Gastrocnemius medialis (tissue), 4 donors: Measurements from ENCODE around the gene ST14. TPM values are rescaled to one million over a fixed set of nuclear protein-coding genes. Genes with fewer than 3 reads are reported as not detected.

ENCODE experiments used
- ATAC-seq, 2 donors: fragments of 150-250 bp; one replicate each; pipeline ENCODE4 v1.9.1; 2016
- DNase-seq, 2 donors: peaks; one replicate each; pipeline ENCODE4 v3.0.0-alpha.2; 2019
- H3K27ac ChIP-seq, 4 donors: fragments of 200-600 bp; sonication (generic); 1 replicate in 1 of 4; 2 replicates in 3 of 4; pipeline ENCODE4 v1.5.1; 2016 to 2018; ENCODE audit warnings: mild to moderate bottlenecking in 2 of 4, moderate library complexity in 1 of 4
- H3K27me3 ChIP-seq, 3 donors: fragments of 200-600 bp; sonication (generic) in 2 of 3; 1 replicate in 1 of 3; 2 replicates in 2 of 3; pipeline versions ENCODE4 v1.5.1 to v1.6.0; 2016 to 2019; ENCODE audit warnings: mild to moderate bottlenecking in 1 of 3, moderate library complexity in 1 of 3
- H3K36me3 ChIP-seq, 2 donors: fragments of 200-600 bp; sonication (generic) in 1 of 2; one replicate each; pipeline ENCODE4 v1.5.1; 2017 to 2018
- H3K4me1 ChIP-seq, 2 donors: fragments of 200-600 bp; sonication (generic) in 1 of 2; one replicate each; pipeline ENCODE4 v1.5.1; 2016 to 2017; ENCODE audit warnings: mild to moderate bottlenecking in 2 of 2
- H3K4me3 ChIP-seq, 4 donors: fragments of 200-600 bp; sonication (generic) in 3 of 4; 1 replicate in 1 of 4; 2 replicates in 3 of 4; pipeline ENCODE4 v1.5.1; 2016 to 2019; ENCODE audit warnings: mild to moderate bottlenecking in 2 of 4
- H3K9me3 ChIP-seq, 3 donors: fragments of 200-600 bp; sonication (generic) in 2 of 3; 1 replicate in 1 of 3; 2 replicates in 2 of 3; pipeline ENCODE4 v1.5.1; 2016 to 2019
- CTCF ChIP-seq, 5 experiments: fragments of 450-650 bp in 3 of 5; fragments of 200-600 bp in 2 of 5; sonication (generic) in 2 of 5; IDR thresholded peaks in 4 of 5; conservative IDR thresholded peaks in 1 of 5; 1 replicate in 4 of 5; 2 replicates in 1 of 5; pipeline ENCODE4 v1.5.1; 2016 to 2019; ENCODE audit warnings: antibody characterized with exemption in 5 of 5, mild to moderate bottlenecking in 3 of 5, moderate library complexity in 3 of 5
- POLR2A ChIP-seq, 2 donors: fragments of 450-650 bp; IDR thresholded peaks; one replicate each; pipeline ENCODE4 v1.6.1; 2017; ENCODE audit warnings: antibody characterized with exemption in 2 of 2, mild to moderate bottlenecking in 2 of 2, moderate library complexity in 2 of 2
- in situ Hi-C, 4 donors: fragments of 200-750 bp; cut with MboI; loops; one replicate each; pipeline versions ENCODE4 v1.15.0 to v1.8.0; 2017; ENCODE audit warnings: low sequenced_read_pairs in 4 of 4
- intact Hi-C: fragments of 100-400 bp; cut with DNase I; formaldehyde crosslinking; loops from one replicate; pipeline ENCODE4 v1.15.1; 2023; ENCODE audit warnings: low total_unique reads
- total RNA-seq, 4 donors: library from RNA; depleted of rRNA; stranded (reverse); fragments of >200 nt; gene quantifications; one replicate each; pipeline versions ENCODE4 v1.1.0 to v1.2.3, GENCODE V29; 2016

ST14 gene
- total RNA-seq, 4 donors from 2014 or later = 0.20 to 2.2 (median 1.3) TPM

DNA sequence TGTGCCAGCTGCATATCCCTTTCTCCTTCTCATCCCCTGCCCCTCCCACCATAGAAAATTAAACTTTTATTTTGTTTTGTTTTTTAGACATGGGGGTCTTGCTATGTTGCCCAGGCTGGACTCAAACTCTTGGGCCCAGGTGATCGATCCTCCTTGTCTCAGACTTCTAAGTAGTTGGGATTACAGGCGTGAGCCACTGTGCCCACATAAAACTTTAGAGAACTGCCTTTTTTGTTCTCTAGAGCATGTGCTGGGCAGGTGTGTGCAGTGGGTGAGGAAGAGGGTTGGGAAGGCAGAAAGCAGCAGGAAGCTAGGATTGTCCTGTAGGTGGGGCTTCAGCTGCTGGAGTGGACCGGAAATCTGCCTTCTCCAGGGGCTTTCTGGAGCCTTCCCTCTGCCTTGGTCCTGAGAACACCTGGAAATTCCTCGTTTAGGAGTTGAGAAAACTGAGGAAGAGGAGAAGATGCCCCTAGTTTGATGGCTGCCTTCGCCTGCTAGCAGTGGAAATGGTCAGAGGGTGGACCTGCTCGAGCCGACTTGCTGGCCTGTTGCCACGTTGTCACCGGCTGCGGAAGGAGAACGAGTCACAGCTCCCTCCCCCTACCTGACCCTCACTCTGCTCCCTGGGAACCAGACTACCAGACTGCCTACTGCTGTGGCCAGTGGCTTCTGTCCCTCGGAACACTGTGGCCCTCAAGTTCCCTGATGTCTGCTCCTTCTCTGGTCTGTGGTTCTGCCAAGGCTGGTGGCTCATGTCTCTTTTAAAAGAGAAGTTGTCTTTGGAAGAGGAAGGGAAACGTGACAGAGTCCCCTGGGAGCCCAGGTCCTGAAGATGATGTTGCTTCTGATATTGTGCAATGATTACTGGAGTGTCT lies 4.0 kb downstream of the ST14 start:
- Histone ChIP-seq H3K36me3 (no peaks in the 10 kb centered on the region), H3K27ac (no peak overlapping the region), H3K4me1 (peaks cover 0 to 3% of the 10 kb centered on the region in 2 donors), H3K9me3 (no peaks in the 10 kb centered on the region), H3K4me3 (no peak overlapping the region), H3K27me3 (peaks cover 36 to 44% (median 39%) of the 10 kb centered on the region in 3 donors)
- in situ Hi-C loops (no loop called here), intact Hi-C loops (no loop called here)
- no peak for ATAC-seq
- DNase-seq = no peak
- TF ChIP-seq CTCF (IDR thresholded peaks at IDR 0.05 in 4 of 5, conservative IDR thresholded peaks at IDR 0.05 in 1 of 5) = no peak

DNA sequence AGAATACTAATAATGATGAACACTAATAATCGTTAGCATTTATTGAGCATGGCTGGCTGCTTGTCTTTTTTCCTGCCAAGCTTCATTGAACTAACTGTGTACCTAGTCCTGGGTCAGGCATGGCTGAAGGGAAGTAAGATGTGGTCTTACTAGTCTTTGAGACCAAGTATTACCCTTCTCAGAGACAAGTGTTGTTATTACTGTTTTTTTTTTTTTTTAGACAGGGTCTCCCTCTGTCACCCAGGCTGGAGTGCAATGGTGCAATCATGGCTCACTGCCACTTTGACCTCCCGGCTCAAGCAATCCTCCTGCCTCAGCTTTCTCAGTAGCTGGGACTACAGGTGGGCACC lies 4.6 kb downstream of the ST14 start:
- intact Hi-C loops (no loop called here), in situ Hi-C loops (no loop called here)
- DNase-seq (no peak), ATAC-seq (no peak)
- Histone ChIP-seq H3K27ac (no peak overlapping the region), H3K4me3 (no peak overlapping the region), H3K9me3 (no peaks in the 10 kb centered on the region), H3K27me3 (peaks cover 31 to 41% (median 35%) of the 10 kb centered on the region in 3 donors), H3K4me1 (peaks cover 0 to 3% of the 10 kb centered on the region in 2 donors), H3K36me3 (no peaks in the 10 kb centered on the region)
- no peak for TF ChIP-seq CTCF (IDR thresholded peaks at IDR 0.05 in 4 of 5, conservative IDR thresholded peaks at IDR 0.05 in 1 of 5)
- no peak for TF ChIP-seq POLR2A (IDR thresholded peaks at IDR 0.05)

DNA sequence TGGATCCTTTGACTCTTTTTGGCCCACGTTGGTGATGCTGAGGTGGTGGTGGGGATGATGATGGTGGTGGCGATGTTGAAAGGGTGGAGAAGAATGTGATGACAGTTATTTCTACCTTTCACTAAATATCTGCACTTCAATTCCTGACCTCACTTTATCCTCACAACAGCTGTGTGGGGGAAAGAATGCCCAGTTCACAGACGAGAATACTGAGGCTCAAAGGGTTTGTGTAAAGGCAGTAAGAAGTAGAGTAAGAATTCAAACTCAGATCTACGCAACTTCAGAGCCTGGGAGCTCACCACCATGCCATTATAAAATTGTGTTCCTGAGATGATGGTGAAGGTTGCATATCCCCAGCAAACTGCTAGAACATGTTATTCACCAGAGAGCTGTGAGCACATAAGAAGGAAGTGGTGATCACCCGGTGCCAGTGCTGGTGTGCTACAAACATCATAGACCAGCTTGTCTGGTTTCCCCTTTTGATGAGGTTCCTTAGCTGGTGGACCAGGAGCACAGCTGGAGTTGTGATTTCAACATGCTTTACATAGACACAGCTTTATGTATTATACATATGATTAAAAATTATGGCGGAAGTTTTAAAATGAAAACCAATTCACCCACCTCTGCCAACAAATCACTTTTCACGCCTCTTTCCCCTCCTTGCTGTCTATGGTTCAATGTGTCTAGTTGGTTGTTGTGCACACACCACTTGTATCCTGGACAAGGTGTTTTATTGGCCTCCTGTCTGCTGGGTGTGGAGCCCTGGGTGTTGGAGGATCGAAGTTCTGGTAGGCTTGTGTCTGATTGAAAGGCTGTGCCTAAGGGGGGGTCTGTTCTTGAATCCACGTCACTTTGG lies 6.2 kb downstream of the ST14 start:
- Histone ChIP-seq H3K27ac (no peak overlapping the region), H3K4me3 (no peak overlapping the region), H3K9me3 (no peaks in the 10 kb centered on the region), H3K36me3 (no peaks in the 10 kb centered on the region), H3K27me3 (peaks cover 19 to 32% (median 23%) of the 10 kb centered on the region in 3 donors), H3K4me1 (no peaks in the 10 kb centered on the region)
- in situ Hi-C loops = no loop called here
- DNase-seq (no peak), ATAC-seq (no peak)
- TF ChIP-seq POLR2A (IDR thresholded peaks at IDR 0.05) (no peak), CTCF (IDR thresholded peaks at IDR 0.05 in 4 of 5, conservative IDR thresholded peaks at IDR 0.05 in 1 of 5) (no peak)
- intact Hi-C loops = no loop called here

DNA sequence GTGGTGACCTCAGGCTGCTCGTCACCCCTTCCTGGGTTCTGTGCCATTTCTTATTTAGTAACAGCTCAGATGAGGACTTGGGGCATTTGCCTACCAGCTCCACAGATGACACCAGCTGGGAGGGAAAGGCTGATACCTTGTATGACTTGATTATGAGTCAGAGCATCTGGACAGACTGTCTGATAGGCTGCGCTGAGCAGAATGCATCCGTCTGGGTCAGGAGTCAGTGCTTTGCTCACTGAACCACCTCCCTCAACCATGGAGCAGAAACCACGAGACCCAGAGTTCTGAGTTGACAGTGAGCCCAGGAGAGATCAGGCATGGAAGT lies 6.8 kb downstream of the ST14 start:
- no peaks in the 10 kb centered on the region for H3K4me1 ChIP-seq
- no peak for TF ChIP-seq CTCF (IDR thresholded peaks at IDR 0.05 in 4 of 5, conservative IDR thresholded peaks at IDR 0.05 in 1 of 5)
- TF ChIP-seq POLR2A (IDR thresholded peaks at IDR 0.05) = no peak
- in situ Hi-C loops = no loop called here
- H3K4me3 ChIP-seq = no peak overlapping the region
- H3K27me3 ChIP-seq = peaks cover 13 to 29% (median 17%) of the 10 kb centered on the region in 3 donors
- intact Hi-C loops = no loop called here
- DNase-seq = no peak
- no peak overlapping the region for H3K27ac ChIP-seq
- no peaks in the 10 kb centered on the region for H3K36me3 ChIP-seq
- no peak for ATAC-seq
- no peaks in the 10 kb centered on the region for H3K9me3 ChIP-seq
